GM23338 (cell line): ENCODE results near the gene MICAL2. TPM values are rescaled to one million over a fixed set of nuclear protein-coding genes. Genes with fewer than 3 reads are reported as not detected.

ENCODE experiments used
- ATAC-seq: fragments of 200-7000 bp; cut with Tn5 transposase; 3 replicates; pipeline ENCODE4 v1.9.1; 2020
- DNase-seq: peaks from one replicate; pipeline ENCODE4 v3.0.0-alpha.2; 2015; ENCODE audit warnings: low spot score
- H2AFZ ChIP-seq: fragments of 200-600 bp; sonication (generic); 2 replicates; pipeline ENCODE4 v1.8.0; 2016; ENCODE audit warnings: antibody characterized with exemption, mild to moderate bottlenecking, moderate library complexity
- H3F3A ChIP-seq: fragments of 200-600 bp; sonication (generic); replicated peaks from 2 replicates; pipeline ENCODE4 v1.8.0; 2017; ENCODE audit warnings: antibody characterized with exemption, mixed run types, low read depth
- H3K27ac ChIP-seq: fragments of 200-600 bp; sonication (generic); 2 replicates; pipeline ENCODE4 v1.6.1; 2016; ENCODE audit warnings: low read depth
- H3K27me3 ChIP-seq: fragments of 200-600 bp; sonication (generic); 2 replicates; pipeline ENCODE4 v1.8.0; 2016; ENCODE audit warnings: mild to moderate bottlenecking, mixed run types, moderate library complexity; ENCODE audit not compliant: insufficient read depth
- H3K36me3 ChIP-seq: fragments of 200-600 bp; sonication (generic); 2 replicates; pipeline ENCODE4 v1.8.0; 2016; ENCODE audit warnings: mild to moderate bottlenecking; ENCODE audit not compliant: insufficient read depth
- H3K4me1 ChIP-seq: fragments of 200-600 bp; sonication (generic); 2 replicates; pipeline ENCODE4 v1.8.0; 2016; ENCODE audit warnings: mild to moderate bottlenecking, moderate library complexity; ENCODE audit not compliant: insufficient read depth
- H3K4me2 ChIP-seq: fragments of 200-600 bp; sonication (generic); 2 replicates; pipeline ENCODE4 v1.7.1; 2017; ENCODE audit warnings: mixed run types
- H3K4me3 ChIP-seq: fragments of 200-600 bp; sonication (generic); 2 replicates; pipeline ENCODE4 v1.6.1; 2016; ENCODE audit warnings: mixed run types
- H3K79me2 ChIP-seq: fragments of 200-600 bp; sonication (generic); replicated peaks from 2 replicates; pipeline ENCODE4 v1.8.0; 2017; ENCODE audit warnings: mild to moderate bottlenecking; ENCODE audit not compliant: insufficient read depth
- H3K9me2 ChIP-seq: fragments of 200-600 bp; sonication (generic); 2 replicates; pipeline ENCODE4 v1.8.0; 2017; ENCODE audit not compliant: insufficient read depth
- H4K20me1 ChIP-seq: fragments of 200-600 bp; sonication (generic); replicated peaks from 2 replicates; pipeline ENCODE4 v1.8.0; 2017; ENCODE audit warnings: mild to moderate bottlenecking; ENCODE audit not compliant: insufficient read depth
- H3K27ac Mint-ChIP-seq: 2 replicates; pipeline ENCODE4 v1.8.0; 2020; ENCODE audit warnings: inconsistent platforms, mild to moderate bottlenecking, moderate library complexity, mixed read lengths
- H3K27me3 Mint-ChIP-seq: 3 replicates; pipeline ENCODE4 v1.8.0; 2022; ENCODE audit warnings: low read depth, mild to moderate bottlenecking, moderate library complexity, mixed read lengths, inconsistent platforms; ENCODE audit not compliant: insufficient read depth, poor library complexity
- H3K36me3 Mint-ChIP-seq: 3 replicates; pipeline ENCODE4 v1.8.0; 2021; ENCODE audit warnings: low read depth, mild to moderate bottlenecking, inconsistent platforms, moderate library complexity, mixed read lengths
- H3K4me1 Mint-ChIP-seq: 3 replicates; pipeline ENCODE4 v1.8.0; 2020; ENCODE audit warnings: mild to moderate bottlenecking, inconsistent platforms, mixed read lengths
- H3K4me3 Mint-ChIP-seq: 3 replicates; pipeline ENCODE4 v1.8.0; 2021; ENCODE audit warnings: moderate library complexity, mild to moderate bottlenecking, inconsistent platforms, mixed read lengths
- H3K9me3 Mint-ChIP-seq: 3 replicates; pipeline ENCODE4 v1.8.0; 2020; ENCODE audit warnings: moderate library complexity, mild to moderate bottlenecking, inconsistent platforms, mixed read lengths
- ETS1 ChIP-seq: IDR thresholded peaks from 2 replicates; pipeline ENCODE4 v1.6.1; 2016; ENCODE audit warnings: antibody characterized with exemption
- EZH2 ChIP-seq: fragments of 200-600 bp; sonication (generic); IDR thresholded peaks from one replicate; pipeline ENCODE4 v1.8.0; 2017; ENCODE audit warnings: antibody characterized with exemption, mild to moderate bottlenecking, low read depth; ENCODE audit not compliant: unreplicated experiment
- EZH2phosphoT487 ChIP-seq: fragments of 200-600 bp; sonication (generic); IDR thresholded peaks from one replicate; pipeline ENCODE4 v1.8.1; 2018; ENCODE audit warnings: antibody characterized with exemption; ENCODE audit not compliant: unreplicated experiment
- JUNB ChIP-seq: IDR thresholded peaks from one replicate; pipeline ENCODE4 v1.6.1; 2016; ENCODE audit warnings: antibody characterized with exemption; ENCODE audit not compliant: unreplicated experiment
- NANOG ChIP-seq: IDR thresholded peaks from 2 replicates; pipeline ENCODE4 v1.6.1; 2016; ENCODE audit warnings: antibody characterized with exemption, borderline replicate concordance
- POLR2AphosphoS5 ChIP-seq: IDR thresholded peaks from 2 replicates; pipeline ENCODE4 v1.6.1; 2016; ENCODE audit warnings: antibody characterized with exemption, low read depth
- STAT1 ChIP-seq: IDR thresholded peaks from one replicate; pipeline ENCODE4 v1.6.1; 2016; ENCODE audit warnings: antibody characterized with exemption; ENCODE audit not compliant: unreplicated experiment
- ZNF114 ChIP-seq: fragments of 250-450 bp; sonication (Bioruptor Pico); IDR thresholded peaks from 2 replicates; pipeline ENCODE4 v1.5.0; 2020; ENCODE audit warnings: mild to moderate bottlenecking, moderate library complexity
- ZNF462 ChIP-seq: fragments of 250-450 bp; sonication (Bioruptor Pico); IDR thresholded peaks from 2 replicates; pipeline ENCODE4 v1.5.0; 2020; ENCODE audit warnings: mild to moderate bottlenecking, moderate library complexity
- polyA plus RNA-seq: library from polyadenylated mRNA; unstranded; fragments of >200 nt; fragmentation: Nextera tagmentation; extraction: Ambion mirVana; gene quantifications from 2 replicates; pipeline ENCODE4 v1.2.1, GENCODE V29; 2016
- total RNA-seq: library from RNA; depleted of rRNA; stranded (reverse); fragments of >200 nt; shearing (Covaris generic); gene quantifications from 2 replicates; pipeline ENCODE4 v1.2.3, GENCODE V29; 2014
- TF ChIP-seq, protein P1 (sequence below): IDR thresholded peaks from one replicate; pipeline ENCODE4 v1.6.1; 2018; ENCODE audit warnings: antibody characterized with exemption; ENCODE audit not compliant: unreplicated experiment

MICAL2 gene
- total and polyA plus RNA-seq, 2 experiments from 2014 or later = 0.66 to 1.4 TPM

- Mint-ChIP-seq H3K9me3 (0 out of 3 replicates have a peak, but pooled peaks cover 2% of the 10 kb centered on the region), H3K27me3 (peaks cover 3% of the 10 kb centered on the region), H3K36me3 (no peaks in the 10 kb centered on the region), H3K27ac (no peak overlapping the region), H3K4me3 (no peak overlapping the region), H3K4me1 (no peaks in the 10 kb centered on the region)
- Histone ChIP-seq H3K4me3 (no peak overlapping the region), H3F3A (no peaks in the 10 kb centered on the region), H2AFZ (no peak overlapping the region), H3K4me2 (no peak overlapping the region), H3K9me2 (no peaks in the 10 kb centered on the region), H3K36me3 (no peaks in the 10 kb centered on the region), H3K27me3 (no peaks in the 10 kb centered on the region), H3K79me2 (no peaks in the 10 kb centered on the region), H4K20me1 (no peaks in the 10 kb centered on the region), H3K4me1 (no peaks in the 10 kb centered on the region), H3K27ac (no peak overlapping the region)
- TF ChIP-seq POLR2AphosphoS5 = no peak
- TF ChIP-seq ETS1 = no peak
- ATAC-seq (no peak), DNase-seq (no peak)
These were observed 196.4 kb downstream of the MICAL2 start for GRCh38 chr11:12306830-12307229.

DNA sequence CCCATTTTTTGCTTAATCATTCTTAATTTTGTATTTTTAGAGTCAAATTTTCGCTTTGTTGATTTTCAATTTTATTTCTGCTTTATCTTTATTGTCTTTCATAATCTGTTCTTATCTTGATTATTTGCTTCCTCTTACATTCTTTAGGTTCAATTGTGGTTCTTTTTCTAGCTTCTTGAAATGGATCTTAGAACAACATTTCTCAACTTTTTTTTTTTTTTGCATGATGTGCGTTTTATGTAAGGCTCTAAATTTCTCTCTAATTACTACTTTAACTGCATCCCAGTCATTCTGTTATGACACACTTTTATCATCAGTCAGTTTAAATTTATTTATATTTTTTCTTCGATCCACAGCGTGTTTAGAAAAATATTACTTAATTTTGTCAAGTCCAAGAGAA lies 201.7 kb downstream of the MICAL2 start:
- DNase-seq = no peak
- Histone ChIP-seq H3K4me2 (no peak overlapping the region), H3F3A (no peaks in the 10 kb centered on the region), H4K20me1 (no peaks in the 10 kb centered on the region), H3K27ac (no peak overlapping the region), H3K27me3 (no peaks in the 10 kb centered on the region), H2AFZ (no peak overlapping the region), H3K36me3 (no peaks in the 10 kb centered on the region), H3K9me2 (no peaks in the 10 kb centered on the region), H3K4me3 (no peak overlapping the region), H3K79me2 (no peaks in the 10 kb centered on the region), H3K4me1 (no peaks in the 10 kb centered on the region)
- no peak overlapping the region for H3K27ac Mint-ChIP-seq
- H3K4me3 Mint-ChIP-seq = no peak overlapping the region
- peaks cover 11% of the 10 kb centered on the region; the same call in 2 of the 3 replicates for H3K9me3 Mint-ChIP-seq
- no peak for ATAC-seq
- H3K27me3 Mint-ChIP-seq = peaks cover 3% of the 10 kb centered on the region
- H3K36me3 Mint-ChIP-seq = no peaks in the 10 kb centered on the region; the same call in 1 of the 3 replicates
- no peaks in the 10 kb centered on the region for H3K4me1 Mint-ChIP-seq
- TF ChIP-seq, protein P1, sequence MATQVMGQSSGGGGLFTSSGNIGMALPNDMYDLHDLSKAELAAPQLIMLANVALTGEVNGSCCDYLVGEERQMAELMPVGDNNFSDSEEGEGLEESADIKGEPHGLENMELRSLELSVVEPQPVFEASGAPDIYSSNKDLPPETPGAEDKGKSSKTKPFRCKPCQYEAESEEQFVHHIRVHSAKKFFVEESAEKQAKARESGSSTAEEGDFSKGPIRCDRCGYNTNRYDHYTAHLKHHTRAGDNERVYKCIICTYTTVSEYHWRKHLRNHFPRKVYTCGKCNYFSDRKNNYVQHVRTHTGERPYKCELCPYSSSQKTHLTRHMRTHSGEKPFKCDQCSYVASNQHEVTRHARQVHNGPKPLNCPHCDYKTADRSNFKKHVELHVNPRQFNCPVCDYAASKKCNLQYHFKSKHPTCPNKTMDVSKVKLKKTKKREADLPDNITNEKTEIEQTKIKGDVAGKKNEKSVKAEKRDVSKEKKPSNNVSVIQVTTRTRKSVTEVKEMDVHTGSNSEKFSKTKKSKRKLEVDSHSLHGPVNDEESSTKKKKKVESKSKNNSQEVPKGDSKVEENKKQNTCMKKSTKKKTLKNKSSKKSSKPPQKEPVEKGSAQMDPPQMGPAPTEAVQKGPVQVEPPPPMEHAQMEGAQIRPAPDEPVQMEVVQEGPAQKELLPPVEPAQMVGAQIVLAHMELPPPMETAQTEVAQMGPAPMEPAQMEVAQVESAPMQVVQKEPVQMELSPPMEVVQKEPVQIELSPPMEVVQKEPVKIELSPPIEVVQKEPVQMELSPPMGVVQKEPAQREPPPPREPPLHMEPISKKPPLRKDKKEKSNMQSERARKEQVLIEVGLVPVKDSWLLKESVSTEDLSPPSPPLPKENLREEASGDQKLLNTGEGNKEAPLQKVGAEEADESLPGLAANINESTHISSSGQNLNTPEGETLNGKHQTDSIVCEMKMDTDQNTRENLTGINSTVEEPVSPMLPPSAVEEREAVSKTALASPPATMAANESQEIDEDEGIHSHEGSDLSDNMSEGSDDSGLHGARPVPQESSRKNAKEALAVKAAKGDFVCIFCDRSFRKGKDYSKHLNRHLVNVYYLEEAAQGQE = no peak
- TF ChIP-seq JUNB (no peak), POLR2AphosphoS5 (no peak), ETS1 (no peak), ZNF114 (no peak), ZNF462 (CRISPR knock-in tag) (no peak), NANOG (no peak), EZH2 (no peak), STAT1 (no peak), EZH2phosphoT487 (no peak)
